Measurements from ENCODE around the gene TEX2. TPM values are rescaled to one million over a fixed set of nuclear protein-coding genes. Genes with fewer than 3 reads are reported as not detected.
A peak's percentile ranks its signal among the peaks of the same experiment; 100 is the strongest.

The TEX2 gene
- total and polyA plus RNA-seq, 2 experiments from 2014 or later = 7.5 to 17.7 TPM

DNA sequence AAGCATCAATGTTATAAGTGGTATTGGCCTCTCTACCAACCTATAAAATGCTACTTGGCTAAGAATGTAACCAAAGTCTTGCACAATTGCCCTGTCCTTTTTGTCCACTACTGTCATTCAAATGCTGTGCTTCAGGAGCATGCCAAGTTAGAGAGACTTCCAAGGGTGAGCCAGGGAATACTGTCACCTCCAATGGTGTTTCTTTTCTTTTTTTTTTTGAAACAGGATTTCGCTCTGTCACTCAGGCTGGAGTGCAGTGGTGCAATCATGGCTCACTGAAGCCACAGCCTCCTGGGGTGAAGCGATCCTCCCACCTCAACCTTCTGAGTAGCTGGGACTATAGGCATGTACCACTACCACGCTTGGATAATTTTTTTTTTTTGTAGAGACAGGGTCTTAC is 89.4 kb downstream of the TEX2 start (continued):
- TF ChIP-seq, protein P1, sequence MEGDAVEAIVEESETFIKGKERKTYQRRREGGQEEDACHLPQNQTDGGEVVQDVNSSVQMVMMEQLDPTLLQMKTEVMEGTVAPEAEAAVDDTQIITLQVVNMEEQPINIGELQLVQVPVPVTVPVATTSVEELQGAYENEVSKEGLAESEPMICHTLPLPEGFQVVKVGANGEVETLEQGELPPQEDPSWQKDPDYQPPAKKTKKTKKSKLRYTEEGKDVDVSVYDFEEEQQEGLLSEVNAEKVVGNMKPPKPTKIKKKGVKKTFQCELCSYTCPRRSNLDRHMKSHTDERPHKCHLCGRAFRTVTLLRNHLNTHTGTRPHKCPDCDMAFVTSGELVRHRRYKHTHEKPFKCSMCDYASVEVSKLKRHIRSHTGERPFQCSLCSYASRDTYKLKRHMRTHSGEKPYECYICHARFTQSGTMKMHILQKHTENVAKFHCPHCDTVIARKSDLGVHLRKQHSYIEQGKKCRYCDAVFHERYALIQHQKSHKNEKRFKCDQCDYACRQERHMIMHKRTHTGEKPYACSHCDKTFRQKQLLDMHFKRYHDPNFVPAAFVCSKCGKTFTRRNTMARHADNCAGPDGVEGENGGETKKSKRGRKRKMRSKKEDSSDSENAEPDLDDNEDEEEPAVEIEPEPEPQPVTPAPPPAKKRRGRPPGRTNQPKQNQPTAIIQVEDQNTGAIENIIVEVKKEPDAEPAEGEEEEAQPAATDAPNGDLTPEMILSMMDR (conservative IDR thresholded peaks at IDR 0.05; ENCODE audit: low read depth in 2 of 2) = no peak
- TF ChIP-seq, protein P2, sequence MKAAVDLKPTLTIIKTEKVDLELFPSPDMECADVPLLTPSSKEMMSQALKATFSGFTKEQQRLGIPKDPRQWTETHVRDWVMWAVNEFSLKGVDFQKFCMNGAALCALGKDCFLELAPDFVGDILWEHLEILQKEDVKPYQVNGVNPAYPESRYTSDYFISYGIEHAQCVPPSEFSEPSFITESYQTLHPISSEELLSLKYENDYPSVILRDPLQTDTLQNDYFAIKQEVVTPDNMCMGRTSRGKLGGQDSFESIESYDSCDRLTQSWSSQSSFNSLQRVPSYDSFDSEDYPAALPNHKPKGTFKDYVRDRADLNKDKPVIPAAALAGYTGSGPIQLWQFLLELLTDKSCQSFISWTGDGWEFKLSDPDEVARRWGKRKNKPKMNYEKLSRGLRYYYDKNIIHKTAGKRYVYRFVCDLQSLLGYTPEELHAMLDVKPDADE (IDR thresholded peaks at IDR 0.05) = no peak
- TF ChIP-seq EZH2phosphoT487 (IDR thresholded peaks at IDR 0.05; ENCODE audit: unreplicated experiment) = no peak
- TF ChIP-seq CREB1 (CRISPR knock-in tag; IDR thresholded peaks at IDR 0.05; ENCODE audit: low read depth) = no peak
- no peak for TF ChIP-seq STAT1 (IDR thresholded peaks at IDR 0.05; ENCODE audit: unreplicated experiment)
- TF ChIP-seq EZH2 (IDR thresholded peaks at IDR 0.05; ENCODE audit: low read depth, unreplicated experiment) = no peak
- TF ChIP-seq ZNF114 (CRISPR knock-in tag; IDR thresholded peaks at IDR 0.05) = no peak

DNA sequence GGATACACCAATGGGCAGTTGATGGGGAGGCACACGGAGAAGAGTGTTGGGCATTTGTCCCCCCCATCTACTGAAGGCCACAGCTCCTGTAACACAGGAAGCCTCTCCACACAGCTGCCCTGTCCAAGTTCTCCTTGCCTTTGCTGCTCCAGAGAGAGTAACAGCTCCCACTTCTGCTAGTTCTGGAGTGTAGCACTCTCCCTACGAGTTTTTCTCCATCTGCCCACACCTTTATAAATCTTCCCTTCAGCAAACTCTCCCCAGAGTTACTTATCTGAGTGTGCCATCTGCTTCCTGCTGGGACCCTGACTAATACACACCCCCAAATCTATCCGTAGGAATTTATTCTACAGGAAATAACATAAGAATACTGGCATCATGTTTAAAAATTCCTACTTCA is 90.5 kb downstream of the TEX2 start:
- Histone ChIP-seq H3K27me3 (ENCODE audit: insufficient read depth) (no peaks in the 10 kb centered on the region), H3K4me2 (no peak overlapping the region), H4K20me1 (replicated peaks; ENCODE audit: insufficient read depth) (no peaks in the 10 kb centered on the region), H3K79me2 (replicated peaks; ENCODE audit: insufficient read depth) (no peaks in the 10 kb centered on the region), H3K27ac (ENCODE audit: low read depth) (no peak overlapping the region), H3K9me2 (ENCODE audit: insufficient read depth) (no peaks in the 10 kb centered on the region), H3F3A (replicated peaks; ENCODE audit: low read depth) (no peaks in the 10 kb centered on the region), H3K4me3 (no peak overlapping the region), H3K36me3 (ENCODE audit: insufficient read depth) (peaks cover 11% of the 10 kb centered on the region; the same call in 1 of the 2 replicates), H2AFZ (no peak overlapping the region), H3K4me1 (ENCODE audit: insufficient read depth) (no peaks in the 10 kb centered on the region)
- no peaks in the 10 kb centered on the region for H3K4me1 Mint-ChIP-seq
- H3K27me3 Mint-ChIP-seq (ENCODE audit: insufficient read depth, low read depth, poor library complexity) = no peaks in the 10 kb centered on the region
- no peak overlapping the region for H3K4me3 Mint-ChIP-seq
- 0 out of 3 replicates have a peak, but pooled peaks cover 8% of the 10 kb centered on the region for H3K36me3 Mint-ChIP-seq (ENCODE audit: low read depth)
- DNase-seq (ENCODE audit: low spot score) = no peak
- H3K27ac Mint-ChIP-seq = no peak overlapping the region
- ATAC-seq = no peak; the same call in 2 of the 3 replicates
- H3K9me3 Mint-ChIP-seq = no peaks in the 10 kb centered on the region
- TF ChIP-seq ZNF114 (CRISPR knock-in tag; IDR thresholded peaks at IDR 0.05) = no peak
- TF ChIP-seq, protein P1 (conservative IDR thresholded peaks at IDR 0.05; ENCODE audit: low read depth in 2 of 2) = 0 out of 4 replicates have a peak, but pooled peaks of 1 of the 2 experiments have one; percentile 6
- TF ChIP-seq CREB1 (CRISPR knock-in tag; IDR thresholded peaks at IDR 0.05; ENCODE audit: low read depth) = no peak
- TF ChIP-seq EZH2 (IDR thresholded peaks at IDR 0.05; ENCODE audit: low read depth, unreplicated experiment) = no peak
- TF ChIP-seq POLR2AphosphoS5 (IDR thresholded peaks at IDR 0.05; ENCODE audit: low read depth) = no peak
- TF ChIP-seq, protein P2 (IDR thresholded peaks at IDR 0.05) = no peak
- TF ChIP-seq, protein P3, sequence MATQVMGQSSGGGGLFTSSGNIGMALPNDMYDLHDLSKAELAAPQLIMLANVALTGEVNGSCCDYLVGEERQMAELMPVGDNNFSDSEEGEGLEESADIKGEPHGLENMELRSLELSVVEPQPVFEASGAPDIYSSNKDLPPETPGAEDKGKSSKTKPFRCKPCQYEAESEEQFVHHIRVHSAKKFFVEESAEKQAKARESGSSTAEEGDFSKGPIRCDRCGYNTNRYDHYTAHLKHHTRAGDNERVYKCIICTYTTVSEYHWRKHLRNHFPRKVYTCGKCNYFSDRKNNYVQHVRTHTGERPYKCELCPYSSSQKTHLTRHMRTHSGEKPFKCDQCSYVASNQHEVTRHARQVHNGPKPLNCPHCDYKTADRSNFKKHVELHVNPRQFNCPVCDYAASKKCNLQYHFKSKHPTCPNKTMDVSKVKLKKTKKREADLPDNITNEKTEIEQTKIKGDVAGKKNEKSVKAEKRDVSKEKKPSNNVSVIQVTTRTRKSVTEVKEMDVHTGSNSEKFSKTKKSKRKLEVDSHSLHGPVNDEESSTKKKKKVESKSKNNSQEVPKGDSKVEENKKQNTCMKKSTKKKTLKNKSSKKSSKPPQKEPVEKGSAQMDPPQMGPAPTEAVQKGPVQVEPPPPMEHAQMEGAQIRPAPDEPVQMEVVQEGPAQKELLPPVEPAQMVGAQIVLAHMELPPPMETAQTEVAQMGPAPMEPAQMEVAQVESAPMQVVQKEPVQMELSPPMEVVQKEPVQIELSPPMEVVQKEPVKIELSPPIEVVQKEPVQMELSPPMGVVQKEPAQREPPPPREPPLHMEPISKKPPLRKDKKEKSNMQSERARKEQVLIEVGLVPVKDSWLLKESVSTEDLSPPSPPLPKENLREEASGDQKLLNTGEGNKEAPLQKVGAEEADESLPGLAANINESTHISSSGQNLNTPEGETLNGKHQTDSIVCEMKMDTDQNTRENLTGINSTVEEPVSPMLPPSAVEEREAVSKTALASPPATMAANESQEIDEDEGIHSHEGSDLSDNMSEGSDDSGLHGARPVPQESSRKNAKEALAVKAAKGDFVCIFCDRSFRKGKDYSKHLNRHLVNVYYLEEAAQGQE (IDR thresholded peaks at IDR 0.05; ENCODE audit: unreplicated experiment) = no peak
- no peak for TF ChIP-seq JUNB (IDR thresholded peaks at IDR 0.05; ENCODE audit: unreplicated experiment)
